HEK293T (cell line): ENCODE results near the gene DDX18.

Experiments used
- BHLHE40 ChIP-seq: fragments of 450-650 bp; IDR thresholded peaks from 2 replicates; pipeline ENCODE4 v1.6.1; 2016; ENCODE audit warnings: mild to moderate bottlenecking, moderate library complexity, borderline replicate concordance
- ELF4 ChIP-seq: fragments of 450-650 bp; IDR thresholded peaks from 2 replicates; pipeline ENCODE4 v1.6.1; 2017; ENCODE audit warnings: antibody characterized with exemption
- FOXM1 ChIP-seq: fragments of 450-650 bp; IDR thresholded peaks from 2 replicates; pipeline ENCODE4 v1.6.1; 2017; ENCODE audit warnings: mild to moderate bottlenecking, borderline replicate concordance
- HDGF ChIP-seq: fragments of 450-650 bp; IDR thresholded peaks from 2 replicates; pipeline ENCODE4 v1.6.1; 2017; ENCODE audit warnings: antibody characterized with exemption, borderline replicate concordance
- SP1 ChIP-seq: fragments of 450-650 bp; IDR thresholded peaks from 2 replicates; pipeline ENCODE4 v1.6.1; 2017
- TARDBP ChIP-seq: fragments of 450-650 bp; IDR thresholded peaks from 2 replicates; pipeline ENCODE4 v1.6.1; 2016
- ZNF384 ChIP-seq: fragments of 450-650 bp; IDR thresholded peaks from 2 replicates; pipeline ENCODE4 v1.6.1; 2016

GRCh38 chr2:117834992-117835391 lies 20.5 kb downstream of the DDX18 start:
- TF ChIP-seq FOXM1 (no peak), BHLHE40 (no peak), ZNF384 (no peak), SP1 (no peak), ELF4 (no peak), HDGF (no peak), TARDBP (no peak)
